CD4-positive, alpha-beta T cell (primary cell): ENCODE results near the gene CNTRL. TPM values are rescaled to one million over a fixed set of nuclear protein-coding genes. Genes with fewer than 3 reads are reported as not detected.

Experiments used
- ATAC-seq: fragments of 200-7000 bp; cut with Tn5 transposase; one replicate; pipeline ENCODE4 v1.10.0; 2022; ENCODE audit warnings: mild to moderate bottlenecking; ENCODE audit not compliant: poor library complexity
- CTCF ChIA-PET: fragments of 350-600 bp; sonication (Branson Sonifier 250); formaldehyde crosslinking; loops from one replicate; lab custom pipeline; 2021; ENCODE audit warnings: antibody characterized with exemption, inconsistent platforms; lab: Charles Lee
- POLR2A ChIA-PET: fragments of 350-600 bp; sonication (Branson Sonifier 250); formaldehyde crosslinking; loops from one replicate; lab custom pipeline; 2021; ENCODE audit warnings: antibody characterized with exemption, inconsistent platforms; lab: Charles Lee
- DNase-seq, 14 experiments: peaks; one replicate each; pipeline ENCODE4 v3.0.0-alpha.2; 2013 to 2020; ENCODE audit warnings: mixed read lengths in 2 of 14
- H3K27ac ChIP-seq, 2 donors: one replicate each; pipeline versions ENCODE4 v1.5.1 to v1.7.0; 2013; ENCODE audit warnings: low read length in 2 of 2, low read depth in 1 of 2, mild to moderate bottlenecking in 1 of 2
- H3K27me3 ChIP-seq, 2 experiments: 1 replicate in 1 of 2; 2 replicates in 1 of 2; pipeline versions ENCODE4 v1.6.1 to v1.7.0; 2013; ENCODE audit warnings: low read length in 2 of 2, control low read depth in 1 of 2, mild to moderate bottlenecking in 1 of 2, moderate library complexity in 1 of 2; ENCODE audit not compliant: insufficient read depth in 2 of 2, control insufficient read depth in 1 of 2
- H3K36me3 ChIP-seq: one replicate; pipeline ENCODE4 v1.6.1; 2013; ENCODE audit warnings: low read length, control low read depth; ENCODE audit not compliant: insufficient read depth
- H3K4me1 ChIP-seq: one replicate; pipeline ENCODE4 v1.6.1; 2013; ENCODE audit warnings: low read length, control low read depth; ENCODE audit not compliant: insufficient read depth
- H3K4me3 ChIP-seq: one replicate; pipeline ENCODE4 v1.5.1; 2013; ENCODE audit warnings: mild to moderate bottlenecking, low read length, moderate library complexity
- H3K9me3 ChIP-seq, 2 experiments: 1 replicate in 1 of 2; 2 replicates in 1 of 2; pipeline versions ENCODE4 v1.6.1 to v1.7.0; 2013; ENCODE audit warnings: low read length in 2 of 2, mild to moderate bottlenecking in 2 of 2, control low read depth in 1 of 2, moderate library complexity in 1 of 2; ENCODE audit not compliant: control insufficient read depth in 1 of 2, insufficient read depth in 1 of 2
- H3K27ac Mint-ChIP-seq: one replicate; pipeline ENCODE4 v1.8.0; 2020; ENCODE audit warnings: mixed read lengths
- H3K27me3 Mint-ChIP-seq: one replicate; pipeline ENCODE4 v1.8.0; 2021; ENCODE audit warnings: mixed read lengths
- H3K36me3 Mint-ChIP-seq: one replicate; pipeline ENCODE4 v1.8.0; 2021; ENCODE audit warnings: low read depth, mixed read lengths
- H3K4me1 Mint-ChIP-seq: one replicate; pipeline ENCODE4 v1.8.0; 2021; ENCODE audit warnings: low read depth, mixed read lengths
- H3K4me3 Mint-ChIP-seq: one replicate; pipeline ENCODE4 v1.8.0; 2020; ENCODE audit warnings: mild to moderate bottlenecking, mixed read lengths
- H3K9me3 Mint-ChIP-seq: one replicate; pipeline ENCODE4 v1.8.0; 2020; ENCODE audit warnings: mixed read lengths
- CTCF ChIP-seq: fragments of 200-600 bp; IDR thresholded peaks from one replicate; pipeline ENCODE4 v1.8.0; 2022; ENCODE audit warnings: antibody characterized with exemption, mild to moderate bottlenecking
- intact Hi-C, 2 experiments: fragments of 100-400 bp; cut with DNase I in 1 of 2; cut with micrococcal nuclease in 1 of 2; formaldehyde crosslinking; loops; one replicate each; pipeline versions ENCODE4 v1.15.1 to v1.9.0; 2023 to 2025; cut with DNase I, micrococcal nuclease
- total RNA-seq, 174 experiments: library from RNA in 2 of 174; stranded (reverse) in 2 of 174; gene quantifications; one replicate each; pipeline ENCODE4 v1.2.3 and lab custom pipeline; 2021 to 2026

The CNTRL gene
- total RNA-seq, 2 experiments from 2014 or later: 35.1 to 38.1 TPM

GRCh38 chr9:121221664-121222055, 146.9 kb downstream of the CNTRL start:
- Histone ChIP-seq H3K36me3 (no peaks in the 10 kb centered on the region), H3K4me3 (no peak overlapping the region), H3K9me3 (no peaks in the 10 kb centered on the region), H3K27me3 (no peaks in the 10 kb centered on the region), H3K27ac (no peak overlapping the region), H3K4me1 (no peaks in the 10 kb centered on the region)
- POLR2A ChIA-PET: no interaction called here
- TF ChIP-seq CTCF: no peak
- no peak for ATAC-seq
- intact Hi-C loops: no loop called here
- Mint-ChIP-seq H3K4me3 (no peak overlapping the region), H3K27ac (no peak overlapping the region), H3K27me3 (no peaks in the 10 kb centered on the region), H3K36me3 (no peaks in the 10 kb centered on the region), H3K9me3 (no peaks in the 10 kb centered on the region), H3K4me1 (no peaks in the 10 kb centered on the region)
- CTCF ChIA-PET: no interaction called here
- DNase-seq: no peak

GRCh38 chr9:121222524-121223171, 147.9 kb downstream of the CNTRL start:
- H3K4me3 ChIP-seq: no peak overlapping the region
- H3K27me3 ChIP-seq: no peaks in the 10 kb centered on the region
- peak in 2 of 14 experiments; percentile 25 to 34 for DNase-seq
- H3K4me3 Mint-ChIP-seq: no peak overlapping the region
- ATAC-seq: no peak
- H3K4me1 ChIP-seq: no peaks in the 10 kb centered on the region
- H3K27ac ChIP-seq: no peak overlapping the region
- intact Hi-C loops: no loop called here
- ChIA-PET POLR2A (no interaction called here), CTCF (no interaction called here)
- no peaks in the 10 kb centered on the region for H3K27me3 Mint-ChIP-seq
- H3K4me1 Mint-ChIP-seq: no peaks in the 10 kb centered on the region
- no peak overlapping the region for H3K27ac Mint-ChIP-seq
- TF ChIP-seq CTCF: peak; percentile 42
- H3K36me3 Mint-ChIP-seq: no peaks in the 10 kb centered on the region
- H3K9me3 Mint-ChIP-seq: no peaks in the 10 kb centered on the region
- no peaks in the 10 kb centered on the region for H3K9me3 ChIP-seq
- no peaks in the 10 kb centered on the region for H3K36me3 ChIP-seq

GRCh38 chr9:121225240-121225639, 150.5 kb downstream of the CNTRL start:
- no peak for DNase-seq

More at GRCh38 chr9:121225240-121225639, 150.5 kb downstream of the CNTRL start:
- intact Hi-C loops: no loop called here
- Histone ChIP-seq H3K27ac (no peak overlapping the region), H3K4me1 (no peaks in the 10 kb centered on the region), H3K9me3 (no peaks in the 10 kb centered on the region), H3K36me3 (no peaks in the 10 kb centered on the region), H3K4me3 (no peak overlapping the region), H3K27me3 (no peaks in the 10 kb centered on the region)
- Mint-ChIP-seq H3K27me3 (no peaks in the 10 kb centered on the region), H3K27ac (no peak overlapping the region), H3K4me3 (no peak overlapping the region), H3K4me1 (no peaks in the 10 kb centered on the region), H3K36me3 (no peaks in the 10 kb centered on the region), H3K9me3 (no peaks in the 10 kb centered on the region)
- POLR2A ChIA-PET: no interaction called here
- no peak for ATAC-seq
- CTCF ChIA-PET: interaction anchor here (1.0 kb wide), 1 partner anchor 9 kb away, joined by 3 read pairs; no protein-coding TSS in a partner anchor
- no peak for TF ChIP-seq CTCF
